Measurements from ENCODE around the gene LPP. TPM values are rescaled to one million over a fixed set of nuclear protein-coding genes. Genes with fewer than 3 reads are reported as not detected.

Gene LPP
- polyA plus RNA-seq, 3 donors, result 14.1 to 23.2 (median 15.3) TPM

DNA sequence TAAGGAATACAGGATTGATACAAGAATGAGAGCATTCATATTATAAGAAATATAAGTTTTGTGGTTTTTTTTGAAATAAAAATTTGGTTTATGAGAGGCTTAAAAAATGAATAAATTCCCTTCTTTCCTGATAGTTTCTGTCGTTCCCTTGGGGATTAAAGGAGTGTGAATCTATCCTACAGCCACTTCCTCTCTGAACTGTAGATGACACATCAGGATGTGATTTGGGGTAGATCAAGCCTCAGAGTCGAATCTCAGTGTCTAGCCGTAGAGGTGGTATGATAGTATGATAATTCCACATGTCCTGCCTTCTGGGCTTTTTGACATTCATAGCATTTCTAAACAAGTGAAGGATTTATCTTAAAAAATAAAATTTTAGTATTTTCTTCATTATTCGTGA lies 343.1 kb downstream of the LPP start:
- TF ChIP-seq, protein P1, sequence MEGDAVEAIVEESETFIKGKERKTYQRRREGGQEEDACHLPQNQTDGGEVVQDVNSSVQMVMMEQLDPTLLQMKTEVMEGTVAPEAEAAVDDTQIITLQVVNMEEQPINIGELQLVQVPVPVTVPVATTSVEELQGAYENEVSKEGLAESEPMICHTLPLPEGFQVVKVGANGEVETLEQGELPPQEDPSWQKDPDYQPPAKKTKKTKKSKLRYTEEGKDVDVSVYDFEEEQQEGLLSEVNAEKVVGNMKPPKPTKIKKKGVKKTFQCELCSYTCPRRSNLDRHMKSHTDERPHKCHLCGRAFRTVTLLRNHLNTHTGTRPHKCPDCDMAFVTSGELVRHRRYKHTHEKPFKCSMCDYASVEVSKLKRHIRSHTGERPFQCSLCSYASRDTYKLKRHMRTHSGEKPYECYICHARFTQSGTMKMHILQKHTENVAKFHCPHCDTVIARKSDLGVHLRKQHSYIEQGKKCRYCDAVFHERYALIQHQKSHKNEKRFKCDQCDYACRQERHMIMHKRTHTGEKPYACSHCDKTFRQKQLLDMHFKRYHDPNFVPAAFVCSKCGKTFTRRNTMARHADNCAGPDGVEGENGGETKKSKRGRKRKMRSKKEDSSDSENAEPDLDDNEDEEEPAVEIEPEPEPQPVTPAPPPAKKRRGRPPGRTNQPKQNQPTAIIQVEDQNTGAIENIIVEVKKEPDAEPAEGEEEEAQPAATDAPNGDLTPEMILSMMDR (IDR thresholded peaks at IDR 0.05), result no peak
- intact Hi-C loops (cut with micrococcal nuclease), result no loop called here

DNA sequence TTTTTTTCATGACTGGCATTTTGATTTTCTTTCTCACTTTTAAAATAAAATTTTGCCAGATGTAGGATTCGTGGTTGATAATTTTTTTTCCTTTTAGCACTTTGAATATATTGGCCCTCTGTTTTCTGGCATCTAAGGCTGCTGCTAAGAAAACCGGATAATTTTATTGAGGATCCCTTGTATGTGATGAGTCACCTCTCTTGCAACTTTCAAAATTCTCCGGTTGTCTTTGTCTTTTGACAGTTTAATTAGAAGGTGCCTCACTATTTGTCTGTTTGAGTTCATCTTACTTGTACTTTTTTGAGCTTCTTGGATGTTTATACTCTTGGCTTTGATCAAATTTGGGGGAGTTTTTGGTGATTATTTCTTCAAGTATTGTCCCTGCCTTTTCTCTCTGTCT lies 349.7 kb downstream of the LPP start:
- no peak overlapping the region for H2AFZ ChIP-seq (ENCODE audit: insufficient read depth, low read depth, low read length, poor library complexity, severe bottlenecking)
- Mint-ChIP-seq H3K4me1 (peaks cover 38% of the 10 kb centered on the region), H3K36me3 (peaks cover 14 to 30% of the 10 kb centered on the region in 2 donors), H3K4me3 (no peak overlapping the region), H3K27me3 (ENCODE audit: low read depth in 3 of 3) (peaks cover under 1 to 5% (median 4%) of the 10 kb centered on the region in 3 donors), H3K27ac (peak overlapping the region in 1 of 7 donors; percentile 33), H3K9me3 (peaks cover 14 to 22% (median 20%) of the 10 kb centered on the region in 7 donors)
- H3K4me2 ChIP-seq (replicated peaks; ENCODE audit: extremely low read depth, low read length, poor library complexity, severe bottlenecking), result no peak overlapping the region
- no peaks in the 10 kb centered on the region for H4K20me1 ChIP-seq (ENCODE audit: insufficient read depth, low read length)
- H3K9ac ChIP-seq (ENCODE audit: insufficient read depth, low read length, poor library complexity, severe bottlenecking), result no peak overlapping the region
- peaks cover 0 to 9% of the 10 kb centered on the region in 2 donors for H3K36me3 ChIP-seq (replicated peaks in 1 of 2; ENCODE audit: control insufficient read depth in 1 of 2, insufficient read depth in 2 of 2, low read length in 2 of 2)
- peaks cover 37 to 40% of the 10 kb centered on the region in 2 donors for H3K4me1 ChIP-seq (ENCODE audit: control insufficient read depth in 1 of 2, insufficient read depth in 2 of 2, low read length in 2 of 2)
- H3K27me3 ChIP-seq (ENCODE audit: control insufficient read depth in 2 of 2, insufficient read depth in 2 of 2, low read length in 2 of 2), result no peaks in the 10 kb centered on the region
- no peak overlapping the region for H3K27ac ChIP-seq (ENCODE audit: low read depth in 1 of 2, low read length in 2 of 2)
- H3K4me3 ChIP-seq (replicated peaks in 1 of 3; ENCODE audit: low read depth in 2 of 3, low read length in 3 of 3), result no peak overlapping the region
- TF ChIP-seq, protein P1 (IDR thresholded peaks at IDR 0.05), result no peak
- intact Hi-C loops (cut with micrococcal nuclease), result no loop called here
- peaks cover 0 to 13% of the 10 kb centered on the region in 2 donors for H3K9me3 ChIP-seq (replicated peaks in 1 of 2; ENCODE audit: control insufficient read depth in 1 of 2, insufficient read depth in 1 of 2, low read length in 2 of 2)
- H3K79me2 ChIP-seq (ENCODE audit: insufficient read depth, low read length), result no peaks in the 10 kb centered on the region
- whole genome bisulfite sequencing (ENCODE audit: insufficient coverage), result 0% methylated on average over 1 of the region's 3 CpGs
- DNase-seq, result no peak

More for the DNA sequence above, 343.1 kb downstream of the LPP start:
- Histone ChIP-seq H2AFZ (ENCODE audit: insufficient read depth, low read depth, low read length, poor library complexity, severe bottlenecking) (no peak overlapping the region), H3K4me3 (replicated peaks in 1 of 3; ENCODE audit: low read depth in 2 of 3, low read length in 3 of 3) (no peak overlapping the region), H3K27ac (ENCODE audit: low read depth in 1 of 2, low read length in 2 of 2) (no peak overlapping the region), H3K36me3 (replicated peaks in 1 of 2; ENCODE audit: control insufficient read depth in 1 of 2, insufficient read depth in 2 of 2, low read length in 2 of 2) (no peaks in the 10 kb centered on the region), H4K20me1 (ENCODE audit: insufficient read depth, low read length) (no peaks in the 10 kb centered on the region), H3K79me2 (ENCODE audit: insufficient read depth, low read length) (no peaks in the 10 kb centered on the region), H3K27me3 (ENCODE audit: control insufficient read depth in 2 of 2, insufficient read depth in 2 of 2, low read length in 2 of 2) (no peaks in the 10 kb centered on the region), H3K9ac (ENCODE audit: insufficient read depth, low read length, poor library complexity, severe bottlenecking) (no peak overlapping the region), H3K4me2 (replicated peaks; ENCODE audit: extremely low read depth, low read length, poor library complexity, severe bottlenecking) (no peak overlapping the region), H3K9me3 (replicated peaks in 1 of 2; ENCODE audit: control insufficient read depth in 1 of 2, insufficient read depth in 1 of 2, low read length in 2 of 2) (no peaks in the 10 kb centered on the region), H3K4me1 (ENCODE audit: control insufficient read depth in 1 of 2, insufficient read depth in 2 of 2, low read length in 2 of 2) (no peaks in the 10 kb centered on the region)
- H3K4me1 Mint-ChIP-seq, result no peaks in the 10 kb centered on the region
- peaks cover 0 to 1% (median 0%) of the 10 kb centered on the region in 3 donors for H3K27me3 Mint-ChIP-seq (ENCODE audit: low read depth in 3 of 3)
- no peak overlapping the region for H3K27ac Mint-ChIP-seq
- no peak overlapping the region for H3K4me3 Mint-ChIP-seq
- no CpG with 5 or more reads among the region's 4 CpGs for WGBS (ENCODE audit: insufficient coverage)
- DNase-seq, result no peak
- peaks cover 4 to 21% of the 10 kb centered on the region in 2 donors for H3K36me3 Mint-ChIP-seq
- H3K9me3 Mint-ChIP-seq, result no peaks in the 10 kb centered on the region

All from CD14-positive monocyte (primary cell).